Uterus (tissue), 4 donors: Measurements from ENCODE around the gene IRF8. TPM values are rescaled to one million over a fixed set of nuclear protein-coding genes. Genes with fewer than 3 reads are reported as not detected.

Experiments used
- DNase-seq, 2 donors: peaks; one replicate each; pipeline ENCODE4 v3.0.0-alpha.2; 2019 to 2020
- H3K27ac ChIP-seq, 2 donors: fragments of 200-600 bp; sonication (generic); 1 replicate in 1 of 2; 2 replicates in 1 of 2; pipeline ENCODE4 v1.5.1; 2016 to 2018
- H3K27me3 ChIP-seq, 2 donors: fragments of 200-600 bp; sonication (generic); one replicate each; pipeline ENCODE4 v1.5.1; 2018 to 2019; ENCODE audit warnings: control low read depth in 1 of 2
- H3K36me3 ChIP-seq, 2 donors: fragments of 200-600 bp; sonication (generic); one replicate each; pipeline ENCODE4 v1.5.1; 2019; ENCODE audit warnings: control low read depth in 1 of 2
- H3K4me1 ChIP-seq, 2 donors: fragments of 200-600 bp; sonication (generic); one replicate each; pipeline ENCODE4 v1.5.1; 2018 to 2019; ENCODE audit warnings: control low read depth in 1 of 2
- H3K4me3 ChIP-seq, 2 donors: fragments of 200-600 bp; sonication (generic); 1 replicate in 1 of 2; 2 replicates in 1 of 2; pipeline ENCODE4 v1.5.1; 2018 to 2019; ENCODE audit warnings: mild to moderate bottlenecking in 1 of 2
- H3K9me3 ChIP-seq, 2 donors: fragments of 200-600 bp; sonication (generic); one replicate each; pipeline ENCODE4 v1.5.1; 2019; ENCODE audit warnings: control low read depth in 1 of 2
- CTCF ChIP-seq, 4 experiments: fragments of 200-600 bp in 2 of 4; fragments of 450-650 bp in 2 of 4; sonication (generic) in 2 of 4; IDR thresholded peaks; one replicate each; pipeline ENCODE4 v1.5.1; 2016 to 2019; ENCODE audit warnings: antibody characterized with exemption in 4 of 4, mild to moderate bottlenecking in 2 of 4, moderate library complexity in 1 of 4
- POLR2A ChIP-seq, 2 donors: fragments of 450-650 bp; IDR thresholded peaks; one replicate each; pipeline ENCODE4 v1.6.1; 2016; ENCODE audit warnings: antibody characterized with exemption in 2 of 2, mild to moderate bottlenecking in 1 of 2, moderate library complexity in 1 of 2
- intact Hi-C: fragments of 100-400 bp; cut with DNase I; formaldehyde crosslinking; loops from one replicate; pipeline ENCODE4 v1.15.1; 2023; ENCODE audit warnings: low total_unique reads
- total RNA-seq, 4 donors: library from RNA; depleted of rRNA in 3 of 4; stranded (reverse); fragments of >200 nt in 3 of 4; gene quantifications; one replicate each; pipeline versions ENCODE4 v1.1.0 to v1.2.4, GENCODE V29; 2014 to 2023
- donor health status: DM: yes; HTN: yes; CAD: no.

Gene IRF8
- total RNA-seq, 4 donors from 2014 or later: 3.7 to 17.3 (median 3.8) TPM; not detected in 1

GRCh38 chr16:85919271-85920267 lies 20.6 kb downstream of the IRF8 start:
- intact Hi-C loops: no loop called here
- no peaks in the 10 kb centered on the region for H3K9me3 ChIP-seq
- H3K27ac ChIP-seq: no peak overlapping the region
- H3K27me3 ChIP-seq: no peaks in the 10 kb centered on the region
- DNase-seq: no peak
- no peak overlapping the region for H3K4me3 ChIP-seq
- no peaks in the 10 kb centered on the region for H3K4me1 ChIP-seq
- no peak for TF ChIP-seq POLR2A (IDR thresholded peaks at IDR 0.05)
- TF ChIP-seq CTCF (IDR thresholded peaks at IDR 0.05): no peak
- H3K36me3 ChIP-seq: no peaks in the 10 kb centered on the region

DNA sequence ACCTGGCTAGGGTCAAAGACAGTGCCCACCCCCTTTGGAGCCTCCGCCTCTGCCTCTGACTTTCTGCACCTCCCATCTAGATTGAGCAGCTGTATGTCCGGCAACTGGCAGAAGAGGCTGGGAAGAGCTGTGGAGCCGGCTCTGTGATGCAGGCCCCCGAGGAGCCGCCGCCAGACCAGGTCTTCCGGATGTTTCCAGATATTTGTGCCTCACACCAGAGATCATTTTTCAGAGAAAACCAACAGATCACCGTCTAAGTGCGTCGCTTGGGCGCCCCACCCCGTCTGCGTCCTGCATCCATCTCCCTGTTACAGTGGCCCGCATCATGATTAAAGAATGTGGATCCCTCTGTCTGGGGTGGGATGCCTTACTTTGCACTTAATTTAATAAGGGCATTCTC lies 22.1 kb downstream of the IRF8 start:
- Histone ChIP-seq H3K4me3 (no peak overlapping the region), H3K4me1 (no peaks in the 10 kb centered on the region), H3K9me3 (no peaks in the 10 kb centered on the region), H3K36me3 (no peaks in the 10 kb centered on the region), H3K27me3 (no peaks in the 10 kb centered on the region), H3K27ac (no peak overlapping the region)
- TF ChIP-seq POLR2A (IDR thresholded peaks at IDR 0.05) (no peak), CTCF (IDR thresholded peaks at IDR 0.05) (no peak)
- intact Hi-C loops: no loop called here
- no peak for DNase-seq

DNA sequence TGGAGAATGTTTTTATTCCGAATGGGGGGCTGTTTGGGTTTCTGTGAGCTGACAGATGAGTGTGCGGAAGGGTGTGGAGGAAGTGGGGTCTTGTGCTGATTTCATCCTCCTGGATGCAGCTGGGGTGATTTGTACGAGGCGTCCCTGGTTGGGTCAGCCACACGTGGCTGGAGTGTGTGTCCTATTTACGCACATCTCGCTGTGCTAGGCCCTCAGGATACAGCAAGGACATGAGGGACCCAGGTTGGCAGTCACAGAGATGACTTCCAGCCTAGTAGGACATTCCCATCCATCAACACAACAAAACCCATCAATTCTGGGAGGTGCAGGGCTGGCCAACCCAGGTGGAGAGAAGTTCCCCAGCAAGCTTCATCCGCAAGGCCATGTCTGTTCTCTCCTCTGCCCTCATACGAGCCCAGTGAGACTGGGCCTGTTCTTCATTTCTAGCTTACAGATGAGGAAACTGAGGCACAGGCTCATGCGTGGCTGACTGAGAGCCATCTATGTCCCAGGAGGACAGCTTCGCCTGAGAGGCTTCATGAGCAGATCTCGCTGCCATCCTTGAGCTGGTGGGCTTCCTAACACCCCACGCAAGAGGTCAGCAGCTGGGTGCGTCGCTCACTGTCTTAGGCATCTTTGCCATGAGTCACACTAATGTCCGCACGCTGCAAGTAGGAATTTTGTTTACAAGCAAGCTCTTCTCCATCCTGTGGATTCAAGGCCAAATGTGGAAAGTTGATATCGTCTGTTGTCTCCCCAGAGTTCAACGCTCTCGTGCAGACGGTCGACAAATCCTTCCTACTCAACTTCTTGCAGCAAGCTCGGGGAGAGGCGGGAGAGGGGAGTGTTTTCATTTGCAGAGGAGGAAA lies 24.4 kb downstream of the IRF8 start:
- no peaks in the 10 kb centered on the region for H3K4me1 ChIP-seq
- no peak for TF ChIP-seq POLR2A (IDR thresholded peaks at IDR 0.05)
- no peak for TF ChIP-seq CTCF (IDR thresholded peaks at IDR 0.05)
- H3K4me3 ChIP-seq: no peak overlapping the region
- no peaks in the 10 kb centered on the region for H3K27me3 ChIP-seq
- intact Hi-C loops: no loop called here
- no peak overlapping the region for H3K27ac ChIP-seq
- no peaks in the 10 kb centered on the region for H3K36me3 ChIP-seq
- H3K9me3 ChIP-seq: no peaks in the 10 kb centered on the region
- no peak for DNase-seq

DNA sequence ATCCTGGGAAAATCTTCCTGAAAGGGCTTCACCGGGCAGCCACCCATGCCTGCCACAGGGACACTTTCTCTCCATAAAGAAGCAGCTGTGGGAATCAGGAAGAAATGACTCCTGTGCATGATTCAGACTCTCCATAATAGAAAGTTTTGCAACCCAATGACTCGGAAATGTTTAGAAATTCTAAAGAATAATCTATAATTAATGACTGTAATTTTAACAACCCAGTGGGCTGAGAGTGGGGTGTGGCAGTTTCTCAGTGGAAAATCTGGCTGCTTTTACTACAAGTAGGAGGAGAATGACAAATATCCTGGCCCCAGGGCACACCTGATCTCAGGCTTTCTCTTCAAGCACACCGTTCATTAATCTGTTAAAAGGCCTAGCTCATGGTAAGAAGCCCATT lies 25.7 kb downstream of the IRF8 start:
- TF ChIP-seq CTCF (IDR thresholded peaks at IDR 0.05) (no peak), POLR2A (IDR thresholded peaks at IDR 0.05) (no peak)
- Histone ChIP-seq H3K4me3 (no peak overlapping the region), H3K27ac (no peak overlapping the region), H3K4me1 (no peaks in the 10 kb centered on the region), H3K9me3 (no peaks in the 10 kb centered on the region), H3K27me3 (peaks cover 0 to under 1% of the 10 kb centered on the region in 2 donors), H3K36me3 (no peaks in the 10 kb centered on the region)
- intact Hi-C loops: no loop called here
- no peak for DNase-seq
